Measurements from ENCODE around the gene SUV39H1.
"Not testable (repeated sequence)": the region's sequence is repeated elsewhere in the genome, so short reads cannot be mapped to it uniquely, and the experiment has no call there.

Gene SUV39H1, protein sequence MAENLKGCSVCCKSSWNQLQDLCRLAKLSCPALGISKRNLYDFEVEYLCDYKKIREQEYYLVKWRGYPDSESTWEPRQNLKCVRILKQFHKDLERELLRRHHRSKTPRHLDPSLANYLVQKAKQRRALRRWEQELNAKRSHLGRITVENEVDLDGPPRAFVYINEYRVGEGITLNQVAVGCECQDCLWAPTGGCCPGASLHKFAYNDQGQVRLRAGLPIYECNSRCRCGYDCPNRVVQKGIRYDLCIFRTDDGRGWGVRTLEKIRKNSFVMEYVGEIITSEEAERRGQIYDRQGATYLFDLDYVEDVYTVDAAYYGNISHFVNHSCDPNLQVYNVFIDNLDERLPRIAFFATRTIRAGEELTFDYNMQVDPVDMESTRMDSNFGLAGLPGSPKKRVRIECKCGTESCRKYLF

DNA sequence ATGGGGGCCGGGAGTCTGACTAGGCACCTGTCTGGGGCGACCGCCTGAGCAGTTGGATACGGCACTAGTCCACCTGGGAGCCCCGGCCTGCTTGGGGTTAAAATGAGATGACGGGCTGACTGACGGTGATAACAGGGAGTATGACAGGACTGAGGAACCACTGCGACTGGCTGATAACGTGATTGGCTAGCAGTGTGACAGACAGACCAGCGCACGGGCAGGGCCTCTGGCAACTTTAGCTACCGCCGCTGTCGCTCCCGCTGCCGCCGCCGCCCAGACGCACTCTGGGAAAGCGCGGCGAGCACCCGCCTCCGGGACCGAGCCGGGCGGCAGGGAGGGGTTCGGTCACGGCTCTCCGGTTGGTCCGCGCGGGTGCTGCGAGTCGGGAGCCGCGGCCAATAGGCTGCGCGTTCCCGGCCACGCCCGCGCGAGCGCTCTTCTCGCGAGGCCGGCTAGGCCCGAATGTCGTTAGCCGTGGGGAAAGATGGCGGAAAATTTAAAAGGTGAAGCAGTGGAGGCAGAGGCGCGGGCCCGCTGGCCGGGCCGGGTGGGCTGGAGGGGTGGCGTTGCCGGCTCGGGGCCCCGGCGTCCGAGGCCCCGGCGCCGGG is at the start of gene SUV39H1:
Gene SUV39H1 (plus strand): TSS at position 434 of the 608 bp plus-strand sequence. CDS start 51 bp downstream, at position 485.
- peak; percentile 55 to 59 for DNase-seq (ENCODE audit: low read depth in 2 of 2, low spot score in 1 of 2)

GRCh38 chrX:48648336-48648751 is 48.2 kb upstream of the SUV39H1 start:
- DNase-seq (ENCODE audit: low read depth in 2 of 2, low spot score in 1 of 2), result no peak

DNA sequence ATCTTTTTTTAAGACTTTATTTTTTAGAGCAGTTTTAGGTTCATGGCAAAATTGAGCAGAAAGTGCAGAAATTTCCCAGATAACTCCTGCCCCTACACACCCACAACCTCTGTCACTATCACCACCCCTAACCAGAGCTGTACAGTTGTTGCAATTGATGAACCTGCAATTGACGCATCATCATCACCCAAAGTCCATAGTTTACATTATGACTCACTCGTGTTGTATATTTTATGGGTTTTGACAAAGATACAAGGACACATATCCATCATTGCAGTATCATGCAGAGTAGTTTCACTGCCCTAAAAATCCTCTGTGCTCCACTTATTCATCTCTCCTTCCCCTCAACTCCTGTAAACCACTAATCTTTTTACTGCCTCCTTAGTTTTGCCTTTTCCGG is 47.4 kb upstream of the SUV39H1 start:
- no peak for DNase-seq (ENCODE audit: low read depth in 2 of 2, low spot score in 1 of 2)

DNA sequence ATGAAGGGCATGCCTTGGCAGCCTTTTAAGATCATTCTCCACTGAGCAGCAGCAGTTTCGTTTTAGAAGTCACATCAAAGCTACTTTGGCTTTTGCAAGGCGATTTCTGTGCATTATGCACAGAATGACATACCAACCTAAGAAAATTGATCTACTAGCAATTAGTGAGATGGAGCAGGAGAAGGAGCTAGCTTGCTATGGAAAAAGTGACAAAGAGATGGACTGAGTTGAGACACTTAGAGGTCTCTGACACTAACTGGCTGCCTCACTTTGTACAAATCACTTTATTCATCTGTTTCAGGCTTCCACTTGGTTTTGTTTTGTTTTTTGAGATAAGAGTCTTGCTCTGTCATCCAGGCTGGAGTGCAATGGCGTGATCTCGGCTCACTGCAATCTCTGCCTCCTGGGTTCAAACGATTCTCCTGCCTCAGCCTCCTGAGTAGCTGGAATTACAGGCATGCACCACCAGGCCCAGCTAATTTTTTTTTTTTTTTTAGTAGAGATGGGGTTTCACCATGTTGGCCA is 44.4 kb upstream of the SUV39H1 start:
- DNase-seq (ENCODE audit: low read depth in 2 of 2, low spot score in 1 of 2), result not testable (repeated sequence)

GRCh38 chrX:48654746-48655145 is 41.8 kb upstream of the SUV39H1 start:
- DNase-seq (ENCODE audit: low read depth in 2 of 2, low spot score in 1 of 2), result not testable (repeated sequence)

DNA sequence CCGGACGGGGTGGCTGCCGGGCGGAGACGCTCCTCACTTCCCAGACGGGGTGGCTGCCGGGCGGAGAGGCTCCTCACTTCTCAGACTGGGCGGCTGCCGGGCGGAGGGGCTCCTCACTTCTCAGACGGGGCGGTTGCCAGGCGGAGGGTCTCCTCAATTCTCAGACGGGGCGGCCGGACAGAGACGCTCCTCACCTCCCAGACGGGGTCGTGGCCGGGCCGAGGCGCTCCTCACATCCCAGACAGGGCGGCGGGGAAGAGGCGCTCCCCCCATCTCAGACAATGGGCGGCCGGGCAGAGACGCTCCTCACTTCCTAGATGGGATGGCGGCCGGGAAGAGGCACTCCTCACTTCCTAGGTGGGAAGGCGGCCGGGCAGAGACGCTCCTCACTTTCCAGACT is 36.8 kb upstream of the SUV39H1 start:
- DNase-seq (ENCODE audit: low read depth in 2 of 2, low spot score in 1 of 2), result not testable (repeated sequence)

DNA sequence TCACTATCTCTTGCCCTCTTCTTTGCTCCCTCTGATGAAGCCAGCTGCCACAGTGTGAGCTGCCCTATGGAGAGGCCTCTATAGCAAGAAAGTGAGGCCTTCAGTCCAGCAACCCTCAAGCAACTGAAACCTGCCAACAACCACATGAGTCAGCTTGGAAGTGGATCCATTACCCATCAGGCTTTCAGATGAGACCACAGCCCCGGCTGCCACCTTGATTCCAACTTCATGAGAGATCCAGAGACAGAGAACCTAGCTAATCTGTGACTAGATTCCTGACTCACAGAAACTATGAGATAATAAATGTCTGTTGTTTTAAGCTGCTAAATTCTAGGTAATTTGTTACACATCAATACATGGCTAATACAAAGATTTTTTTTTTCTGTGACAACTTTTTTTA is 33.3 kb upstream of the SUV39H1 start:
- DNase-seq (ENCODE audit: low read depth in 2 of 2, low spot score in 1 of 2), result no peak

DNA sequence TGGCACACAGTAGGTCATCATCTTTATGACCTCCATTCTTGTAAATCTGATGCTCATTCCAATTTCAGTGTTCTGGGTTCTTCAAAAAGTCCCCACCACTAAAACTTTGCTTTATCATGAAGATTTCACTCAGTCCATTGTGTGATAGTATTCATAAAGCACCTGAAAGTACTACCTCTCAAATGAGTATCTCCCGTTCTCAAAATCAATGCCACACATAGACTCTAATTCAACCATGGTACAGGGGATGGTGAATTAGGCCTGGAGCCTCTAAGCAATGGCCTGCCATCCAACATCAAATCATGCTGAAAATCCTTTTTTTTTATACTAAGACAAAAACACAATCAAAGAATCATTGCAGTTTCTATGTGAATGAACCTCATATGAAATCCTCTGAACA is 32.4 kb upstream of the SUV39H1 start:
- DNase-seq (ENCODE audit: low read depth in 2 of 2, low spot score in 1 of 2), result no peak

DNA sequence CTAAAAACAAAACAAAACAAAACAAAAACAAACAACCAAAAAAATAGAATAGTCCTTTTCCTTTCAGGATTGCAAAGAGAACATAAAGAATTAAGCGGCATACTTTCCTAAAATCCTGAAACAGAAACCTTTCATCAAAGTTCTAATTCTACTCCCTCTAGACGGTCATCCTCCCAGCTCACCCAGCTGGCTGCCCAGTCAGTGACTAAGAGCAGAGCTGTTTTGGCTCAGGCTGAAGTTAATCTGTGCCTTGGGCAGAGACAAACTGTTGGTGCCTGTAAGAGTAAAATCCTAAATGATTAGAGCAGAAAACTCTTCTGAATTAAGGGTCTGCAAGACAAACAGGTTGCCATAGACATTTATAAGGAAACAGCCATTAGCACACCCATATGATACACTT is 30.5 kb upstream of the SUV39H1 start:
- no peak for DNase-seq (ENCODE audit: low read depth in 2 of 2, low spot score in 1 of 2)

- DNase-seq (ENCODE audit: low read depth in 2 of 2, low spot score in 1 of 2), result no peak
These were observed 29.9 kb upstream of the SUV39H1 start for GRCh38 chrX:48666649-48667048.

GRCh38 chrX:48667509-48667908 is 29.0 kb upstream of the SUV39H1 start:
- DNase-seq (ENCODE audit: low read depth in 2 of 2, low spot score in 1 of 2), result no peak

DNA sequence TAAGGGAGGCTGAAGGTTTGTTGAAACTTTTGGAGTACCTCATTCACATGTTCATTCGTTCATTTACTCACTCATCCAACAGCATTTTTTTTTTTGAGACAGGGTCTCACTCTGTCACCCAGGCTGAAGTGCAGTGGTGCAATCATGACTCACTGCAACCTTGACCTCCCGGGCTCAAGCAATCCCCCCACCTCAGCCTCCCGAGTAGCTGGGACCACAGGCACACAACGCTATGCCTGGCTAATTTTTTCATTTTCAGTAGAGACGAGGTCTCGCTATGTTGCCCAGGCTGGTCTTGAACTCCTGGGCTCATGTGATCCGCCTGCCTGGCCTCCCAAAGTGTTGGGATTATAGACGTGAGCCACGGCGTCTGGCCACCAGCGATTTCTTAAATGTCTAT is 28.3 kb upstream of the SUV39H1 start:
- not testable (repeated sequence) for DNase-seq (ENCODE audit: low read depth in 2 of 2, low spot score in 1 of 2)

GRCh38 chrX:48676106-48676892 is 20.2 kb upstream of the SUV39H1 start:
- DNase-seq (ENCODE audit: low read depth in 2 of 2, low spot score in 1 of 2), result peak; percentile 52 to 78

GRCh38 chrX:48676893-48677270 is 19.7 kb upstream of the SUV39H1 start:
- no peak for DNase-seq (ENCODE audit: low read depth in 2 of 2, low spot score in 1 of 2)

- DNase-seq (ENCODE audit: low read depth in 2 of 2, low spot score in 1 of 2), result no peak
These were observed 19.0 kb upstream of the SUV39H1 start for GRCh38 chrX:48677516-48677915.

DNA sequence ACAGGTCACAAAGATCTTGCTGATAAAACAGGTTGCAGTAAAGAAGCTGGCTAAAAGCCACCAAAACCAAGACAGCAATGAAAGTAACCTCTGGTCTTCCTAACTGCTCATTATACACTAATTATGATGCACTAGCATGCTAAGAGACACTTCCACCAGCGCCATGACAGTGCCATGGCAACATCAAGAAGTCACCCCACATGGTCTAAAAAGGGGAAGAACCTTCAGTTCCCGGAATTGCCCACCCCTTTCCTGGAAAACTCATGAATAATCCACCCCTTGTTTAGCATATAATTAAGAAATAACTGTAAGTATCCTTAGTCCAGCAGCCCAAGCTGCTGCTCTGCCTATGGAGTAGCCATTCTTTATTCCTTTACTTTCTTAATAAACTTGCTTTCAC is 16.1 kb upstream of the SUV39H1 start:
- not testable (repeated sequence) for DNase-seq (ENCODE audit: low read depth in 2 of 2, low spot score in 1 of 2)

DNA sequence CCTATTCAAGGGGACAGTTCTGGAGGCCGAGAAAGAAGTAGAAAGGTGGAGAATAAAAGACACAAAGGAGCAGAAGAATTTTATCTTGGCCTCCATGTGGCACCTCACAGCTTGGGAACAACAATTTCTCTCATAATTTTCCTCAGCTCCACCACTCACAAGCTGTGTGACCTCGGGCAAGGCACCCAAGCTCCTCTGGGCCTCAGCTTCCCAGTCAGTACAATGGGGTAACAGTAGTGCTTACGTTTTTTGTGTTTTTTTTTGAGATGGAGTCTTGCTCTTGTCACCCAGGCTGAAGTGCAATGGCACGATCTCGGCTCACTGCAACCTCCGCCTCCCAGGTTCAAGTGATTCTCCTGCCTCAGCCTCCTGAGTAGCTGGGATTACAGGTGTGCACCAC is 15.6 kb upstream of the SUV39H1 start:
- DNase-seq (ENCODE audit: low read depth in 2 of 2, low spot score in 1 of 2), result not testable (repeated sequence)

GRCh38 chrX:48681539-48682183 is 14.9 kb upstream of the SUV39H1 start:
- DNase-seq (ENCODE audit: low read depth in 2 of 2, low spot score in 1 of 2), result no peak

DNA sequence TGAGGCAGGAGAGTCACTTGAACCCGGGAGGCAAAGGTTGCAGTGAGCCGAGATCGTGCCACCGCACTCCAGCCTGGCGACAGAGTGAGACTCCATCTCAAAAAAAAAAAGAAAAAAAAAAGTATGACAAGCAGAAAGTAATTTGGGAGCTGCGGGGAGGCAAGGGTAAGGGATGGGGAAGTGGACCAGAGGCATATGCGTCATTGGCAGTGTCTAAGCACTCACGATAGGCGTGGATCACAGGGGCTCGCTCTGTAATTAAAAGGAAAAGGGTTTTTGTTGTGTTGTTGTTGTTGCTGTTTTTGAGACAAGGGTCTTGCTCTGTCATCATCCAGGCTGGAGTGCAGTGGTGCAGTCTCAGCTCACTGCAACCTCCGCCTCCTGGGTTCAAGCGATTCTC is 13.7 kb upstream of the SUV39H1 start:
- DNase-seq (ENCODE audit: low read depth in 2 of 2, low spot score in 1 of 2), result not testable (repeated sequence)

DNA sequence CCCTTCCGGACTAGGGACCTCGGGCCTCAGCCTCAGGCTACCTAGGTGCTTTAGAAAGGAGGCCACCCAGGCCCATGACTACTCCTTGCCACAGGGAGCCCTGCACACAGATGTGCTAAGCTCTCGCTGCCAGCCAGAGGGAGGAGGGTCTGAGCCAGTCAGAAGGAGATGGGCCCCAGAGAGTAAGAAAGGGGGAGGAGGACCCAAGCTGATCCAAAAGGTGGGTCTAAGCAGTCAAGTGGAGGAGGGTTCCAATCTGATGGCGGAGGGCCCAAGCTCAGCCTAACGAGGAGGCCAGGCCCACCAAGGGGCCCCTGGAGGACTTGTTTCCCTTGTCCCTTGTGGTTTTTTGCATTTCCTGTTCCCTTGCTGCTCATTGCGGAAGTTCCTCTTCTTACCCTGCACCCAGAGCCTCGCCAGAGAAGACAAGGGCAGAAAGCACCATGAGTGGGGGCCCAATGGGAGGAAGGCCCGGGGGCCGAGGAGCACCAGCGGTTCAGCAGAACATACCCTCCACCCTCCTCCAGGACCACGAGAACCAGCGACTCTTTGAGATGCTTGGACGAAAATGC is 13.0 kb upstream of the SUV39H1 start, which contains the start of gene WAS:
Gene WAS (plus strand): TSS at position 389 of the 572 bp plus-strand sequence. CDS start 55 bp downstream, at position 444.
- no peak for DNase-seq (ENCODE audit: low read depth in 2 of 2, low spot score in 1 of 2)

- DNase-seq (ENCODE audit: low read depth in 2 of 2, low spot score in 1 of 2), result no peak
These were observed 12.4 kb upstream of the SUV39H1 start for GRCh38 chrX:48684134-48684533.

Data from stimulated activated CD8-positive, alpha-beta memory T cell treated with anti-CD3 and anti-CD28 coated beads, Interleukin-4, amount 100 ng/mL, for 1 hour (primary cell).